Stimulated activated CD4-positive, alpha-beta T cell treated with anti-CD3 and anti-CD28 coated beads, Interleukin-15, amount 100 ng/mL, for 1 hour (primary cell): ENCODE data around the gene LCE2B.

Experiments
- DNase-seq, 2 donors: peaks; one replicate each; pipeline ENCODE4 v3.0.0-alpha.2; 2020; ENCODE audit warnings: low read depth in 1 of 2, low spot score in 1 of 2

The LCE2B gene

DNA sequence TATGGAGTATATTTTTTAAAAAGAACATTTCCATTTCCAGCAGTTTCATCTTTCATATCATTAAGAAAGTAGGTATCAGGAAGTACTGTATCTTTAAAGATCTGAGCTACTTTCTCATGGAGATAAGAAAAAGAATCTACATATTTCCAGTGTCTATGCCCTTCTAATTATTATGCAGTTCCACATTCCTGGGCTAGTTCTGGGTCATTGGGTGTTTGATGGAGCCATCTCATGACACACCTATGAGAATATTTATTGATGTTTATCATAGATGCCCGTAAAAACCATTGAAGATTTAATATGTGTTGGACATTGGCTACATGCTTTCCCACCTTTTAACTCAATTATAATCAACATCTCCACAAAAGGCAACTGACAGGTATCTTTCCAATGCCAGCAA lies 43.1 kb downstream of the LCE2B start:
- no peak for DNase-seq

DNA sequence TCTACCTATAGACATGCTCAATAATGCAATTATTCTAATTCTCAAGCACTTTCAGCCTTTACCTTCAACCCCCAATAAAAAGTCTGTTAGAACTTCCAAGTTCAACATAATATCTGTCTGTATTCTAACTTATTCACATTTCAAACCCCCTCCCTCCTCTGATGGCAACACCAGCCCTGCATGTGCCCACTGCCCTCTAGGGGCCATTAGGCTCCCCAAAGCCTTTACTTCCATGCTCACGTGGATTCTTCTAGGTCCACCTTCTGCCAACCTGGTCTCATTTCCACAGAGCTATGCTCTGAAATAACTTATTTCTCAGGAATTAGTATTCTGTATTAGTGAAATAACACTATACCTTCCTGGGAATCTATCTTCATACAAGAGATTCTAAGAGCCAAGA lies 49.7 kb downstream of the LCE2B start:
- DNase-seq, result no peak
